Measurements from ENCODE around the gene HERPUD1.

HERPUD1 gene

DNA sequence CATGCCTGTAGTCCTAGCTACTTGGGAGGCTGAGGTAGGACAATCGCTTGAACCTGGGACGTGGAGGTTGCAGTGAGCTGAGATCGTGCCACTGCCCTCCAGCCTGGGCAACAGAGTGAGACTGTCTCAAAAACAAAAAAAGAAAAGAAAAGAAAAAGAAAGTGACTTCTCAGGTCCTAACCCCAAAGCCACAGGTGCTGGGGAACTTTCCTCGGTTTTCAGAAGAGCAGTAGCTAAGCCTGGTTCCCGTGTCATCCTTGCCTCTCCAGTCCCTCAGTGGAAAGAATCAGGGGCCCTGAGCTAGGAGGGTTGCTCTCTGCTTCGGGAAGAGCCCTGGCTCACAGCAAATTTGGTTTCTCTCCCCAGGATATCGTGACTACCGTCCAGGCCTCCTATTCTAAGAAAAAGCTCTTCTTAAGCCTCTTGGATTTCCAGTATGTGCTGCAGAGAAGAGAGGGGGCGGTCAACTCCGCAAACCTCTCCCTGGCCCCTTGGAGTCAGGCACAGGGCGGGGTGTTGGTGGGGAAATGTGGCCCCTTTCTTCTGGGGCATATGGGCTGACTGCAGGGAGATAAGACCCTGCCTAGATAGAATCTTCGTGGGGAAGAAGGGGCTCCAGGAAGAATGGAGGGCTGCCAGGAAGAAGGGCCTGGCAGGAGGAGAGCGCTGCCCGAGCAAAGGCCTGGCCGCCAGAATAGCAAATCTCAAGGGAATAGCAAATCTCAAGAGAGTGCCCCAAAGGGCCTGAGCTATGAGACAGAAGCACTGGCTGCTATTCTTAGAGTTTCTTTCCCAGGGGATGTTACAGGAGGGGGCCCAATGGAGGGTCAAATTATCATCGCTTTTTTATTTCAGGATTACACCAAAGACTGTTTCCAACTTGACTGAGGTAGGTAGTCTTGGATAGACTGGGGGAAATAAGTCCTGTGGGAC lies 49.1 kb downstream of the HERPUD1 start:
- ChIA-PET CTCF (interaction anchor here (0.6 to 0.9 kb wide), 2 partner anchors 16 to 51 kb away, joined by 3 to 4 read pairs; no protein-coding TSS in a partner anchor), POLR2A (interaction anchor here (1.1 kb wide), 1 partner anchor 8 kb away, joined by 4 read pairs; the partner anchor contains the start of gene NLRC5)

DNA sequence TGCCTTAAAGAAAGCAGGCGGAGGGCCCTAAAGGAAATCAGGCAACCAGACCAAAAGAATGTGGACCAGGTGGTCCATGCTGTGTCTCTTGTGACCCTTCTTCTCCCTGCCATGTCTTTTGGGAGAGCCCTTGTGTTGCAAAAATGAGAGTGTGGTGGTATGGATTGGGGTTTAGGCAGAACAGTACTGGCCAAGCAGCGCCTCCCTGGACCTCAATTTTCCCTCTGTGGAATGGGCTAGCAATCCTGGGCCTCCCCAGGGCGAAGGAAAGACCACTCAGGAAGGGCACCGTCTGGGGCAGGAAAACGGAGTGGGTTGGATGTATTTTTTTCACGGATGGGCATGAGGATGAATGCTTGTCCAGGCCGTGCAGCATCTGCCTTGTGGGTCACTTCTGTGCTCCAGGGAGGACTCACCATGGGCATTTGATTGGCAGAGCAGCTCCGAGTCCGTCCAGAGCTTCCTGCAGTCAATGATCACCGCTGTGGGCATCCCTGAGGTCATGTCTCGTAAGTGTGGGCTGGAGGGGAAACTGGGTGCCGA lies 49.9 kb downstream of the HERPUD1 start:
- DNase-seq (ENCODE audit: extremely low spot score), result no peak
- TF ChIP-seq FOXM1 (IDR thresholded peaks at IDR 0.05; ENCODE audit: borderline replicate concordance), result no peak
- TF ChIP-seq L3MBTL2 (conservative IDR thresholded peaks at IDR 0.05), result no peak
- no peak for TF ChIP-seq SP1 (IDR thresholded peaks at IDR 0.05)
- TF ChIP-seq, protein P1, sequence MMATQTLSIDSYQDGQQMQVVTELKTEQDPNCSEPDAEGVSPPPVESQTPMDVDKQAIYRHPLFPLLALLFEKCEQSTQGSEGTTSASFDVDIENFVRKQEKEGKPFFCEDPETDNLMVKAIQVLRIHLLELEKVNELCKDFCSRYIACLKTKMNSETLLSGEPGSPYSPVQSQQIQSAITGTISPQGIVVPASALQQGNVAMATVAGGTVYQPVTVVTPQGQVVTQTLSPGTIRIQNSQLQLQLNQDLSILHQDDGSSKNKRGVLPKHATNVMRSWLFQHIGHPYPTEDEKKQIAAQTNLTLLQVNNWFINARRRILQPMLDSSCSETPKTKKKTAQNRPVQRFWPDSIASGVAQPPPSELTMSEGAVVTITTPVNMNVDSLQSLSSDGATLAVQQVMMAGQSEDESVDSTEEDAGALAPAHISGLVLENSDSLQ (IDR thresholded peaks at IDR 0.05), result no peak
- no peak for TF ChIP-seq CTBP1 (IDR thresholded peaks at IDR 0.05; ENCODE audit: borderline replicate concordance)
- no peak for TF ChIP-seq SUZ12 (IDR thresholded peaks at IDR 0.05)
- no peak for TF ChIP-seq ELF4 (IDR thresholded peaks at IDR 0.05)
- TF ChIP-seq ARNT (IDR thresholded peaks at IDR 0.05), result no peak
- TF ChIP-seq ZNF384 (IDR thresholded peaks at IDR 0.05), result no peak
- no peak for TF ChIP-seq NFRKB (IDR thresholded peaks at IDR 0.05)
- TF ChIP-seq BHLHE40 (IDR thresholded peaks at IDR 0.05; ENCODE audit: borderline replicate concordance), result no peak
- TF ChIP-seq FOXA1 (IDR thresholded peaks at IDR 0.05), result no peak
- no peak for TF ChIP-seq LEF1 (IDR thresholded peaks at IDR 0.05; ENCODE audit: borderline replicate concordance)
- no peak for TF ChIP-seq TARDBP (IDR thresholded peaks at IDR 0.05)
- TF ChIP-seq HDGF (IDR thresholded peaks at IDR 0.05; ENCODE audit: borderline replicate concordance), result no peak
- ChIA-PET POLR2A (interaction anchor here (1.1 kb wide), 1 partner anchor 7 kb away, joined by 4 read pairs; the partner anchor contains the start of gene NLRC5), CTCF (interaction anchor here (0.5 to 0.9 kb wide), 2 partner anchors 17 to 22 kb away, joined by 3 to 4 read pairs; no protein-coding TSS in a partner anchor)

More for the DNA sequence above, 49.1 kb downstream of the HERPUD1 start:
- no peak for TF ChIP-seq NFRKB (IDR thresholded peaks at IDR 0.05)
- TF ChIP-seq FOXM1 (IDR thresholded peaks at IDR 0.05; ENCODE audit: borderline replicate concordance), result no peak
- no peak for TF ChIP-seq HDGF (IDR thresholded peaks at IDR 0.05; ENCODE audit: borderline replicate concordance)
- no peak for TF ChIP-seq SP1 (IDR thresholded peaks at IDR 0.05)
- no peak for TF ChIP-seq TARDBP (IDR thresholded peaks at IDR 0.05)
- TF ChIP-seq LEF1 (IDR thresholded peaks at IDR 0.05; ENCODE audit: borderline replicate concordance), result no peak
- TF ChIP-seq BHLHE40 (IDR thresholded peaks at IDR 0.05; ENCODE audit: borderline replicate concordance), result no peak
- no peak for TF ChIP-seq ELF4 (IDR thresholded peaks at IDR 0.05)
- TF ChIP-seq, protein P1 (IDR thresholded peaks at IDR 0.05), result no peak
- TF ChIP-seq ZNF384 (IDR thresholded peaks at IDR 0.05), result no peak
- TF ChIP-seq FOXA1 (IDR thresholded peaks at IDR 0.05), result no peak
- no peak for TF ChIP-seq ARNT (IDR thresholded peaks at IDR 0.05)
- no peak for TF ChIP-seq CTBP1 (IDR thresholded peaks at IDR 0.05; ENCODE audit: borderline replicate concordance)
- TF ChIP-seq FOXK2 (IDR thresholded peaks at IDR 0.05), result no peak
- no peak for TF ChIP-seq L3MBTL2 (conservative IDR thresholded peaks at IDR 0.05)
- TF ChIP-seq SUZ12 (IDR thresholded peaks at IDR 0.05), result no peak
- DNase-seq (ENCODE audit: extremely low spot score), result no peak

DNA sequence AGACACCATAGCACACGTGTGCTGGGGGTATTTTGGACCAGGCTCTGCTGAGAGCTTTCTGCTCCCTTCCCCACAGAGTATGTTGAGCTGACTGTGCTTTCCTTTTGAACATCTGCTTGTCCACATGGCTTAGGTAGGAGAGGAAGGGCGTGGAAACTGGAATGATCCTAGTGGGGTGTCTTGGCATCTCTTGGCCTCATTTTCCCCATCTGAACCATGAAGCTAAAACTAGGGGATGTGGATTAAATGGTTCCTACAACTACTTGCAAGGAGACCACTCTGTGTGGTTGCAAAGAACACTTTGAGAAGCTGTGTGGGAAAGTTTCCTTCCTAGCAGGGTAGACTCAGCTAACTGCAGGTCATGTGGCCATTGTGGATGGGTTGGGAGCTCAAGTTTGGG lies 50.8 kb downstream of the HERPUD1 start:
- CTCF ChIA-PET, result interaction anchor here (0.5 to 0.7 kb wide), 2 partner anchors 9 to 23 kb away, joined by 3 read pairs; no protein-coding TSS in a partner anchor
- POLR2A ChIA-PET, result no interaction called here
- DNase-seq (ENCODE audit: extremely low spot score), result no peak
- TF ChIP-seq, protein P1 (IDR thresholded peaks at IDR 0.05), result no peak
- no peak for TF ChIP-seq LEF1 (IDR thresholded peaks at IDR 0.05; ENCODE audit: borderline replicate concordance)

DNA sequence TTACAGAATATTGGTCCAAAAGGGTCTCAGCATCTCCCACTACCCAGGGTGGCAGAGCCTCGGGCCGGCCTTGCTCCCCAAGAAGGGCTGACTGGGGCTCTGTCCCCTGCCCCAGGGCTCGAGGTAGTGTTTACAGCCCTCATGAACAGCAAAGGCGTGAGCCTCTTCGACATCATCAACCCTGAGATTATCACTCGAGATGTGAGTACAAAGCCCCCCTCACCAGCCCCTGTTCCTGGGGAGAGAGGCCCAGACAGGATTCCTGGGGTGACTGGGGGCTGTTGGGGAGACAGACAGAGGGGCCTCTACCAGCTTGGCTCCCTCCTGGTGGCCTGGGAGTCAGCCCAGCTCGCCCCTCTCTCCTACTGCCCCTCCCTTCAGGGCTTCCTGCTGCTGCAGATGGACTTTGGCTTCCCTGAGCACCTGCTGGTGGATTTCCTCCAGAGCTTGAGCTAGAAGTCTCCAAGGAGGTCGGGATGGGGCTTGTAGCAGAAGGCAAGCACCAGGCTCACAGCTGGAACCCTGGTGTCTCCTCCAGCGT lies 51.3 kb downstream of the HERPUD1 start:
- no peak for DNase-seq (ENCODE audit: extremely low spot score)
- ChIA-PET CTCF (interaction anchor here (0.7 kb wide), 1 partner anchor 10 kb away, joined by 3 read pairs; no protein-coding TSS in a partner anchor), POLR2A (no interaction called here)
- TF ChIP-seq ARNT (IDR thresholded peaks at IDR 0.05) (no peak), TARDBP (IDR thresholded peaks at IDR 0.05) (no peak), HDGF (IDR thresholded peaks at IDR 0.05; ENCODE audit: borderline replicate concordance) (no peak), L3MBTL2 (conservative IDR thresholded peaks at IDR 0.05) (no peak), ZNF384 (IDR thresholded peaks at IDR 0.05) (no peak)

DNA sequence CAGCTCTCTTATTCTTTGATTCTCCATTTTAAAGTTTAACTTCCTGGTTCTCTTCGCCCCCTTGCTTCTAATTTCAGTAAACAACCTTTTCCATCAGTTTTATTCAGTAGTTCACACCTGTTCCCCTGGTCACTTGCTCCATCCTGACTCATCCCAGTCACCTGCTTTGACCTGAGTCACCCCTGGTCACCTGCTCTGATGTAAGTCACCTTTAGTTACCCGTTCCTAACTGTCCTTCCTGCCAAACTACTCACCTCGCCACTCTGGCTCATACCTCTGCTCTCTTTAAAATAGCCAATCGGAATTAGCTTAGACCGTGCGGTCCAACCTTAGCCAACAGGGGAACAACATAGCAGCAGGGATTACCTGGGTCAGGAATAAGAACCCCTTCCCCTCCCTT lies 52.7 kb downstream of the HERPUD1 start:
- TF ChIP-seq FOXM1 (IDR thresholded peaks at IDR 0.05; ENCODE audit: borderline replicate concordance) (no peak), CTBP1 (IDR thresholded peaks at IDR 0.05; ENCODE audit: borderline replicate concordance) (no peak), SP1 (IDR thresholded peaks at IDR 0.05) (no peak), LEF1 (IDR thresholded peaks at IDR 0.05; ENCODE audit: borderline replicate concordance) (no peak), L3MBTL2 (conservative IDR thresholded peaks at IDR 0.05) (no peak), HDGF (IDR thresholded peaks at IDR 0.05; ENCODE audit: borderline replicate concordance) (no peak), FOXK2 (IDR thresholded peaks at IDR 0.05) (no peak)
- TF ChIP-seq, protein P1 (IDR thresholded peaks at IDR 0.05), result no peak
- DNase-seq (ENCODE audit: extremely low spot score), result no peak
- POLR2A ChIA-PET, result no interaction called here
- CTCF ChIA-PET, result no interaction called here
